Activated T-cell treated with anti-CD3 and anti-CD28 coated beads, Interleukin-2, amount 50 U/mL, for 4 hours (primary cell): ENCODE data around the gene POLD1. TPM values are rescaled to one million over a fixed set of nuclear protein-coding genes. Genes with fewer than 3 reads are reported as not detected.
"Not testable (repeated sequence)": the region's sequence is repeated elsewhere in the genome, so short reads cannot be mapped to it uniquely, and the experiment has no call there.

Experiments used
- ATAC-seq, 2 donors: fragments of 200-7000 bp; cut with Tn5 transposase; one replicate each; pipeline ENCODE4 v1.10.0; 2021
- DNase-seq: peaks from one replicate; pipeline ENCODE4 v3.0.0-alpha.2; 2020
- H3K27me3 Mint-ChIP-seq: one replicate; pipeline ENCODE4 v1.8.0; 2021; ENCODE audit warnings: low read depth, mixed read lengths
- H3K36me3 Mint-ChIP-seq: one replicate; pipeline ENCODE4 v1.8.0; 2022; ENCODE audit warnings: mixed read lengths; ENCODE audit not compliant: insufficient read depth
- H3K4me1 Mint-ChIP-seq: one replicate; pipeline ENCODE4 v1.8.0; 2021; ENCODE audit warnings: low read depth, mixed read lengths
- H3K4me3 Mint-ChIP-seq: one replicate; pipeline ENCODE4 v1.8.0; 2021; ENCODE audit warnings: mild to moderate bottlenecking, moderate library complexity, mixed read lengths
- H3K9me3 Mint-ChIP-seq: one replicate; pipeline ENCODE4 v1.8.0; 2021; ENCODE audit warnings: mixed read lengths
- total RNA-seq, 3 donors: library from RNA; stranded (reverse); gene quantifications; one replicate each; pipeline ENCODE4 v1.2.1, GENCODE V29; 2021

POLD1 gene
- 100 to 1,000 TPM; 182 to 246 (median 214) TPM for total RNA-seq

DNA sequence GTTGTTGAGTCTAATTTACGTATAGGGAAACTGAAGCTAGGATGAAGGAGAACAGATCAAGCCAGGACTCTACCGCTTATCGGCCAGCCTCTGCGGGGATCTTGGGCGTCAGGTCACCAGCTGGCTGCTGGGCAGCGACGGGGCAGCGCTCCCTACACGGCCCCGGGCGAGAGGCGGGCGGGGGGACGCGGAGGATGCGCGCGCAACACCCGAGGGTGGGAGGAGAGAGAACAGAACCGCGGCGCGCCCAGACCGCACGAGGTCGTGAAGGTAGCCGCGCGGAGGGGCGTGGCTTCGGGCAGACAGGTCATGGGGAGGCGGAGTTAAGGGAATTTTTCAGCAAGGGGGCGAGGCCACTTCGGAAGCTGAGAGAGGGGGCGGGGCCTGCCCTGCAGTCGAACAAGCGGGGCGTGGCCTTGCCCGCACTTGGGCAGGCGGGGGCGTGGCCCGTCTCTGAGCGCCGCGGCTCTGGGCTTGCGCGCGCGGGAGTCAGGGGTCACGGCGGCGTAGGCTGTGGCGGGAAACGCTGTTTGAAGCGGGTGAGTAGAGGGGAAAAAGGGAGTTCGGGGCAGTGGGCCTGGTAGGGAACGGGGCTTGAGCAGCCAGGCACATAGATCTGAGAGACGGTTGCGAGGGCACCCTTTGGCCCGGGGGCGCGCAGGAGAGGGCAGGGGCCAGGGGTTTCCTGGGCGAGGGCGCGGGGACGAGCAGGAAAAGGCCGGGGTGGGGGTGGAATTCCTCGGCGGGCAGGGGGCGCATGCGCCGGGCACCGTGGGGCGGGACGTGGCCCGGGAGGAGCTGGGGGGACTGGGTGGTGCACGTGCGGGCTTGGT, at the start of gene POLD1:
Gene POLD1, plus strand, starts transcription at position 496 of the 833 bp plus-strand sequence. CDS start 14,505 bp downstream, outside the sequence.
- Mint-ChIP-seq H3K27me3 (no peaks in the 10 kb centered on the region), H3K9me3 (no peaks in the 10 kb centered on the region), H3K4me3 (peak within 1 kb of the TSS; percentile 96), H3K4me1 (peaks cover 28% of the 10 kb centered on the region), H3K36me3 (peaks cover 28% of the 10 kb centered on the region)
- ATAC-seq = peak; percentile 90
- peak; percentile 99 for DNase-seq

- Mint-ChIP-seq H3K4me3 (no peak overlapping the region), H3K27me3 (peaks cover 32% of the 10 kb centered on the region), H3K4me1 (peaks cover 43% of the 10 kb centered on the region), H3K9me3 (no peaks in the 10 kb centered on the region), H3K36me3 (no peaks in the 10 kb centered on the region)
- DNase-seq = no peak
- no peak for ATAC-seq
These were observed 49.3 kb upstream of the POLD1 start for GRCh38 chr19:50334741-50335421.

- H3K4me1 Mint-ChIP-seq = peaks cover 27% of the 10 kb centered on the region
- H3K27me3 Mint-ChIP-seq = peaks cover 16% of the 10 kb centered on the region
- H3K4me3 Mint-ChIP-seq, H3K36me3 Mint-ChIP-seq, H3K9me3 Mint-ChIP-seq, DNase-seq, ATAC-seq: not testable (repeated sequence)
These were observed 47.1 kb upstream of the POLD1 start for GRCh38 chr19:50337031-50337430.

- ATAC-seq (no peak), DNase-seq (no peak)
- H3K36me3 Mint-ChIP-seq = no peaks in the 10 kb centered on the region
- H3K9me3 Mint-ChIP-seq = no peaks in the 10 kb centered on the region
- no peak overlapping the region for H3K4me3 Mint-ChIP-seq
- H3K4me1 Mint-ChIP-seq = peaks cover 8% of the 10 kb centered on the region
- H3K27me3 Mint-ChIP-seq = peaks cover 3% of the 10 kb centered on the region
These were observed 43.8 kb upstream of the POLD1 start for GRCh38 chr19:50340331-50340730.

- no peaks in the 10 kb centered on the region for H3K36me3 Mint-ChIP-seq
- ATAC-seq (peak in 1 of 2 donors; percentile 18), DNase-seq (no peak)
- peaks cover 3% of the 10 kb centered on the region for H3K4me1 Mint-ChIP-seq
- H3K4me3 Mint-ChIP-seq = no peak overlapping the region
- H3K9me3 Mint-ChIP-seq = peaks cover 1% of the 10 kb centered on the region
- H3K27me3 Mint-ChIP-seq = no peaks in the 10 kb centered on the region
These were observed 43.0 kb upstream of the POLD1 start for GRCh38 chr19:50341091-50341564.

GRCh38 chr19:50344661-50345318, 39.4 kb upstream of the POLD1 start:
- Mint-ChIP-seq H3K4me3 (no peak overlapping the region), H3K4me1 (peaks cover 21% of the 10 kb centered on the region), H3K27me3 (no peaks in the 10 kb centered on the region), H3K36me3 (no peaks in the 10 kb centered on the region), H3K9me3 (peaks cover 3% of the 10 kb centered on the region)
- DNase-seq = no peak
- no peak for ATAC-seq

GRCh38 chr19:50347089-50347581, 37.0 kb upstream of the POLD1 start:
- DNase-seq, H3K27me3 Mint-ChIP-seq, H3K9me3 Mint-ChIP-seq, H3K36me3 Mint-ChIP-seq: not testable (repeated sequence)
- peak; percentile 83 to 88 for ATAC-seq
- Mint-ChIP-seq H3K4me3 (peak overlapping the region; percentile 42), H3K4me1 (peaks cover 21% of the 10 kb centered on the region)

- Mint-ChIP-seq H3K9me3 (peaks cover 3% of the 10 kb centered on the region), H3K36me3 (no peaks in the 10 kb centered on the region), H3K4me1 (peaks cover 21% of the 10 kb centered on the region), H3K27me3 (no peaks in the 10 kb centered on the region), H3K4me3 (no peak overlapping the region)
- ATAC-seq (no peak), DNase-seq (no peak)
These were observed 34.7 kb upstream of the POLD1 start for GRCh38 chr19:50349277-50350057.

DNA sequence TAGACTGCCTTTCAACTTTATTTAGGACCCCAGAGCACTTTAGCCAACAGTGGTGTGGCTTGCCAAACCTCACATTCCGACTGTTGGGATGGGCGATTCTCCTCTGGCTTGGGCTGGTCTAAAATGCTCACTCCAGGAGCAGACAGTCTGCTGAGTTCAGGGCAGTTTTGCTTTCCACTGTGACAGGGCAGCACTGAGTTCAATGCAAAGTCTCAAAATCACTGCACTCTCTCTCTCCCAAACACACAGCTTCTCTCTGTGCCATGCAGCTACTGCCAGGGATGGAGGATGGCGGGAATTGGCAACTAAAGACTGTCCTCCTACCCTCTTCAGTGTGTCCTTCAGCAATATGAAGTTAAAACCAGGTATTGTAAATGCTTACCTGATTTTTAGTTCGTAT, 31.9 kb upstream of the POLD1 start:
- no peak overlapping the region for H3K4me3 Mint-ChIP-seq
- no peak for ATAC-seq
- DNase-seq = no peak
- no peaks in the 10 kb centered on the region for H3K9me3 Mint-ChIP-seq
- H3K4me1 Mint-ChIP-seq = peaks cover 13% of the 10 kb centered on the region
- no peaks in the 10 kb centered on the region for H3K27me3 Mint-ChIP-seq
- H3K36me3 Mint-ChIP-seq = no peaks in the 10 kb centered on the region

- H3K36me3 Mint-ChIP-seq, H3K4me3 Mint-ChIP-seq, ATAC-seq, H3K27me3 Mint-ChIP-seq, H3K9me3 Mint-ChIP-seq, DNase-seq, H3K4me1 Mint-ChIP-seq: not testable (repeated sequence)
These were observed 30.7 kb upstream of the POLD1 start for GRCh38 chr19:50353487-50353880.

DNA sequence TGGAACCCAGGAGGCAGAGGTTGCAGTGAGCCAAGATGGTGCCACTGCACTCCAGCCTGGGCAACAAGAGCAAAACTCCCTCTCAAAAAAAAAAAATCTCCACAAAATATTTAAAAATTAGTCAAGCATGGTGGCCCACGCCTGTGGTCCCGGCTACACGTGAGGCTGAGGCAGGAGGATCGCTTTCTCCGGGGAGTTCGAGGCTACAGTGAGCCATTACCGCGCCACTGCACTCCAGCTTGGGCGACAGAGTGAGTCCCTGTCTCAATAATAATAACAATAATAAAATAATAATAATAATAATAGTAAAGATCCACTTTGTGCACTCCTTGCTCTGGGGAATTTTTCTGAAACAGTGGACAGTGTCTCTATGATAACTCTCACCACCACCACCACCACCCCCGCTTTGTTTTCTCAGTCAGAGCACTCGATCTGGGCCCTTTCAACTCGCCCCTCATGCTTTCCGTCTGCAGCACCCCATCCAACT, 27.4 kb upstream of the POLD1 start:
- peaks cover 39% of the 10 kb centered on the region for H3K4me1 Mint-ChIP-seq
- no peak for ATAC-seq
- H3K9me3 Mint-ChIP-seq = peaks cover 3% of the 10 kb centered on the region
- H3K36me3 Mint-ChIP-seq = no peaks in the 10 kb centered on the region
- no peak for DNase-seq
- H3K27me3 Mint-ChIP-seq = no peaks in the 10 kb centered on the region
- H3K4me3 Mint-ChIP-seq = peak overlapping the region; percentile 88

GRCh38 chr19:50357178-50358100, 26.7 kb upstream of the POLD1 start:
- Mint-ChIP-seq H3K4me3 (peak overlapping the region; percentile 88), H3K9me3 (peaks cover 3% of the 10 kb centered on the region), H3K27me3 (no peaks in the 10 kb centered on the region), H3K36me3 (no peaks in the 10 kb centered on the region), H3K4me1 (peaks cover 46% of the 10 kb centered on the region)
- DNase-seq (peak; percentile 88), ATAC-seq (peak; percentile 77)
